HG02938 (cell line): Measurements from ENCODE around the gene TBC1D8B.

Experiments used
- ATAC-seq: cut with Tn5 transposase; IDR thresholded peaks from one replicate; pipeline ENCODE4 v1.9.1; 2021; ENCODE audit warnings: mild to moderate bottlenecking, moderate library complexity; ENCODE audit not compliant: unreplicated experiment

Gene TBC1D8B

GRCh38 chrX:106897259-106897658, 94.8 kb downstream of the TBC1D8B start:
- ATAC-seq: no peak

- ATAC-seq: peak; percentile 77
Observed at GRCh38 chrX:106898462-106898861, 96.0 kb downstream of the TBC1D8B start.

- no peak for ATAC-seq
Observed at GRCh38 chrX:106899276-106899675, 96.8 kb downstream of the TBC1D8B start.

GRCh38 chrX:106899841-106900240, 97.4 kb downstream of the TBC1D8B start:
- no peak for ATAC-seq

- ATAC-seq: no peak
Observed at GRCh38 chrX:106901341-106901740, 98.9 kb downstream of the TBC1D8B start.

GRCh38 chrX:106901781-106902219, 99.3 kb downstream of the TBC1D8B start:
- no peak for ATAC-seq

GRCh38 chrX:106902684-106903083, 100.2 kb downstream of the TBC1D8B start:
- no peak for ATAC-seq

- ATAC-seq: no peak
Observed at GRCh38 chrX:106903291-106903824, 100.9 kb downstream of the TBC1D8B start, which contains the start of gene RIPPLY1. RIPPLY1 (minus strand) TSS chrX:106903341; CDS start chrX:106903287, 54 bp downstream.

- no peak for ATAC-seq
Observed at GRCh38 chrX:106903856-106904528, 101.5 kb downstream of the TBC1D8B start.

GRCh38 chrX:106905064-106905708, 102.7 kb downstream of the TBC1D8B start:
- no peak for ATAC-seq

- ATAC-seq: no peak
Observed at GRCh38 chrX:106906361-106906760, 103.9 kb downstream of the TBC1D8B start.

- no peak for ATAC-seq
Observed at GRCh38 chrX:106912864-106913263, 110.4 kb downstream of the TBC1D8B start.

- ATAC-seq: no peak
Observed at GRCh38 chrX:106917830-106918500, 115.5 kb downstream of the TBC1D8B start.

- ATAC-seq: no peak
Observed at GRCh38 chrX:106919932-106920452, 117.5 kb downstream of the TBC1D8B start, which contains the start of gene CLDN2. CLDN2 (plus strand) TSS chrX:106920402; CDS start chrX:106928229, 7,827 bp downstream.

GRCh38 chrX:106921637-106922036, 119.2 kb downstream of the TBC1D8B start:
- no peak for ATAC-seq
